Measurements from ENCODE around the gene NPAS3. TPM values are rescaled to one million over a fixed set of nuclear protein-coding genes. Genes with fewer than 3 reads are reported as not detected.

The NPAS3 gene
- total and polyA plus RNA-seq, 2 of the 13 experiments (the other 11 are each of a cell fraction or from before 2014, with no cell fraction given) = not detected

DNA sequence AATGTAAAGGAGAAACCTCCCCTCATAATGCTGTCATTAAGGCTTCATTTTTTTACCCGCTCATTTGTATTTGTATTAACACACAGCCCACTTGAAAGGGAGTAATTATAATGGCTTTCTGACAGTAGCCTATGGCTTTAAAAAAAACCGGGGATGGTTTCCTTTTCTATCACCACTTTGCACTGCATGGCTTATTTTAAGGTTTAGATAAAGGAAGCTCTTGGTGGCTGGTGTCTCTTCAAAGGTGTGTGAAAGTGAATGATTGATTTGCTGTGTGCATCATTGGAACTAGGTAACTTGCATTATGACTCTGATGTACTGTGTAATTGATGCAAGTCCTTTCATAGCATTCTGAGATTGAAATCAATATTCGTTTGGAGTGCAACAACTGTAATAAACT is 80.7 kb downstream of the NPAS3 start:
- no peak for ATAC-seq
- no peaks in the 10 kb centered on the region for H4K20me1 ChIP-seq (ENCODE audit: insufficient read depth, low read length)
- intact Hi-C loops (cut with micrococcal nuclease; ENCODE audit: unreplicated experiment) = no loop called here
- no peak for DNase-seq (ENCODE audit: low spot score)
- H3K4me3 ChIP-seq (replicated peaks in 1 of 3; ENCODE audit: insufficient read depth in 1 of 3, low read depth in 2 of 3, low read length in 3 of 3) = no peak overlapping the region
- CTCF ChIA-PET (ENCODE audit: low intra/inter-chr PET ratio, low total read pairs) = no interaction called here
- no peaks in the 10 kb centered on the region for H3K79me2 ChIP-seq (ENCODE audit: insufficient read depth, low read length)
- BruUV-seq (replicated peaks) = no TSS peak
- H3K27me3 ChIP-seq (ENCODE audit: control insufficient read depth in 1 of 2, insufficient read depth in 2 of 2, low read length in 2 of 2) = no peaks in the 10 kb centered on the region
- H3K4me1 ChIP-seq (ENCODE audit: insufficient read depth, low read length) = no peaks in the 10 kb centered on the region
- H3K9ac ChIP-seq (ENCODE audit: insufficient read depth, low read depth, low read length) = no peak overlapping the region
- H2AFZ ChIP-seq (ENCODE audit: low read length) = no peak overlapping the region
- no peak overlapping the region for H3K4me2 ChIP-seq (ENCODE audit: low read depth, low read length)
- H3K9me3 ChIP-seq (ENCODE audit: low read length) = no peaks in the 10 kb centered on the region
- POLR2A ChIA-PET = no interaction called here
- no peak overlapping the region for H3K27ac ChIP-seq (ENCODE audit: extremely low read length, insufficient read depth, low read length)
- TF ChIP-seq CHCHD3 (CRISPR knock-in tag; IDR thresholded peaks at IDR 0.05) (no peak), AGO1 (IDR thresholded peaks at IDR 0.05; ENCODE audit: low read depth, low read length, poor library complexity, severe bottlenecking) (no peak), ZNF775 (CRISPR knock-in tag; IDR thresholded peaks at IDR 0.05; ENCODE audit: borderline replicate concordance) (no peak), HDAC2 (CRISPR knock-in tag; IDR thresholded peaks at IDR 0.05) (no peak)
- in situ Hi-C loops (cut with HindIII; ENCODE audit: extremely low pct_ligation_motif_present, low pct_unique_long_range_greater_than_20kb) = no loop called here
- 11% methylated on average over 3 of the region's 3 CpGs for WGBS (ENCODE audit: low lambda C conversion rate)
- H3K36me3 ChIP-seq (replicated peaks in 1 of 2; ENCODE audit: control insufficient read depth in 1 of 2, insufficient read depth in 2 of 2, low read length in 2 of 2) = no peaks in the 10 kb centered on the region
- no peak for FAIRE-seq

DNA sequence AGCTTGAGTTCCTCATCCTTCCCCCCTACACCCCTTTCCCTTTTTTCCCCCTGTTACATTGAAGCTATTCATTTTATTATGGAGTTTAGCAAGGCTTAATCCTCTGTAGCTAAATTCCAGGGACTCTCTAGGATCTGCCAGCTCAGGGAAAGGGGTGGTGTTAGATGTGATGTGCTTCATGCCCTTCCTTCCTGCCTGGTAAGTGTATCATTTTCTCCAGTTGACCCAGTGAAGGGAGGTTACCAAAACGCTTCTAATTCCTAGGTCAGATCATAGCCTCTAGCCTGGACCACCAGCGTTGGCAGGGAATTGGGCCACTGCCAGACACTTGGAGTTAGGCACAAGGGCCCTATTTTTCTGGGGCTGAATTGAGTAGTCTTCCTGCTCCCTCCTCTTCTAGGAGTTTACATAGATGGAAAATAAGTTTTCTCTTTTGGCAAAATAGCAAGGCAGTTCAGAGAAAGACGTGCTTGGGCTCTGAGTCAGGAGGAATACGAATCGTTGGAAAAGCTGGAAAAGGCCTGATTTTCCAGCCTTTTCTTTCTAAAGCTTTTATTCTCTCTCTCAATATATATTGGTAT is 88.3 kb downstream of the NPAS3 start:
- Histone ChIP-seq H3K27ac (ENCODE audit: extremely low read length, insufficient read depth, low read length) (no peak overlapping the region), H4K20me1 (ENCODE audit: insufficient read depth, low read length) (no peaks in the 10 kb centered on the region), H3K36me3 (replicated peaks in 1 of 2; ENCODE audit: control insufficient read depth in 1 of 2, insufficient read depth in 2 of 2, low read length in 2 of 2) (no peaks in the 10 kb centered on the region), H3K9ac (ENCODE audit: insufficient read depth, low read depth, low read length) (no peak overlapping the region), H3K4me2 (ENCODE audit: low read depth, low read length) (no peak overlapping the region), H3K4me3 (replicated peaks in 1 of 3; ENCODE audit: insufficient read depth in 1 of 3, low read depth in 2 of 3, low read length in 3 of 3) (no peak overlapping the region), H2AFZ (ENCODE audit: low read length) (no peak overlapping the region), H3K9me3 (ENCODE audit: low read length) (peaks cover 12% of the 10 kb centered on the region; the same call in 1 of the 2 replicates), H3K27me3 (ENCODE audit: control insufficient read depth in 1 of 2, insufficient read depth in 2 of 2, low read length in 2 of 2) (no peaks in the 10 kb centered on the region), H3K4me1 (ENCODE audit: insufficient read depth, low read length) (no peaks in the 10 kb centered on the region), H3K79me2 (ENCODE audit: insufficient read depth, low read length) (no peaks in the 10 kb centered on the region)
- BruUV-seq (replicated peaks) = no TSS peak
- no peak for DNase-seq (ENCODE audit: low spot score)
- in situ Hi-C loops (cut with HindIII; ENCODE audit: extremely low pct_ligation_motif_present, low pct_unique_long_range_greater_than_20kb) (no loop called here), intact Hi-C loops (cut with micrococcal nuclease; ENCODE audit: unreplicated experiment) (no loop called here)
- 2% methylated on average over 5 of the region's 5 CpGs for WGBS (ENCODE audit: low lambda C conversion rate)
- no peak for ATAC-seq
- CTCF ChIA-PET (ENCODE audit: low intra/inter-chr PET ratio, low total read pairs) = no interaction called here
- POLR2A ChIA-PET = no interaction called here
- no peak for FAIRE-seq
- TF ChIP-seq HNRNPLL (IDR thresholded peaks at IDR 0.05; ENCODE audit: low read depth, low read length, poor library complexity, severe bottlenecking) = no peak
- no peak for TF ChIP-seq ZNF234 (CRISPR knock-in tag; conservative IDR thresholded peaks at IDR 0.05)
- TF ChIP-seq NONO (IDR thresholded peaks at IDR 0.05) = no peak
- TF ChIP-seq NONO (CRISPR knock-in tag; conservative IDR thresholded peaks at IDR 0.05) = no peak
- TF ChIP-seq, protein P1, sequence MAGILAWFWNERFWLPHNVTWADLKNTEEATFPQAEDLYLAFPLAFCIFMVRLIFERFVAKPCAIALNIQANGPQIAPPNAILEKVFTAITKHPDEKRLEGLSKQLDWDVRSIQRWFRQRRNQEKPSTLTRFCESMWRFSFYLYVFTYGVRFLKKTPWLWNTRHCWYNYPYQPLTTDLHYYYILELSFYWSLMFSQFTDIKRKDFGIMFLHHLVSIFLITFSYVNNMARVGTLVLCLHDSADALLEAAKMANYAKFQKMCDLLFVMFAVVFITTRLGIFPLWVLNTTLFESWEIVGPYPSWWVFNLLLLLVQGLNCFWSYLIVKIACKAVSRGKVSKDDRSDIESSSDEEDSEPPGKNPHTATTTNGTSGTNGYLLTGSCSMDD (CRISPR knock-in tag; IDR thresholded peaks at IDR 0.05) = no peak
- no peak for TF ChIP-seq MEF2D (CRISPR knock-in tag; IDR thresholded peaks at IDR 0.05)
- TF ChIP-seq, protein P2, sequence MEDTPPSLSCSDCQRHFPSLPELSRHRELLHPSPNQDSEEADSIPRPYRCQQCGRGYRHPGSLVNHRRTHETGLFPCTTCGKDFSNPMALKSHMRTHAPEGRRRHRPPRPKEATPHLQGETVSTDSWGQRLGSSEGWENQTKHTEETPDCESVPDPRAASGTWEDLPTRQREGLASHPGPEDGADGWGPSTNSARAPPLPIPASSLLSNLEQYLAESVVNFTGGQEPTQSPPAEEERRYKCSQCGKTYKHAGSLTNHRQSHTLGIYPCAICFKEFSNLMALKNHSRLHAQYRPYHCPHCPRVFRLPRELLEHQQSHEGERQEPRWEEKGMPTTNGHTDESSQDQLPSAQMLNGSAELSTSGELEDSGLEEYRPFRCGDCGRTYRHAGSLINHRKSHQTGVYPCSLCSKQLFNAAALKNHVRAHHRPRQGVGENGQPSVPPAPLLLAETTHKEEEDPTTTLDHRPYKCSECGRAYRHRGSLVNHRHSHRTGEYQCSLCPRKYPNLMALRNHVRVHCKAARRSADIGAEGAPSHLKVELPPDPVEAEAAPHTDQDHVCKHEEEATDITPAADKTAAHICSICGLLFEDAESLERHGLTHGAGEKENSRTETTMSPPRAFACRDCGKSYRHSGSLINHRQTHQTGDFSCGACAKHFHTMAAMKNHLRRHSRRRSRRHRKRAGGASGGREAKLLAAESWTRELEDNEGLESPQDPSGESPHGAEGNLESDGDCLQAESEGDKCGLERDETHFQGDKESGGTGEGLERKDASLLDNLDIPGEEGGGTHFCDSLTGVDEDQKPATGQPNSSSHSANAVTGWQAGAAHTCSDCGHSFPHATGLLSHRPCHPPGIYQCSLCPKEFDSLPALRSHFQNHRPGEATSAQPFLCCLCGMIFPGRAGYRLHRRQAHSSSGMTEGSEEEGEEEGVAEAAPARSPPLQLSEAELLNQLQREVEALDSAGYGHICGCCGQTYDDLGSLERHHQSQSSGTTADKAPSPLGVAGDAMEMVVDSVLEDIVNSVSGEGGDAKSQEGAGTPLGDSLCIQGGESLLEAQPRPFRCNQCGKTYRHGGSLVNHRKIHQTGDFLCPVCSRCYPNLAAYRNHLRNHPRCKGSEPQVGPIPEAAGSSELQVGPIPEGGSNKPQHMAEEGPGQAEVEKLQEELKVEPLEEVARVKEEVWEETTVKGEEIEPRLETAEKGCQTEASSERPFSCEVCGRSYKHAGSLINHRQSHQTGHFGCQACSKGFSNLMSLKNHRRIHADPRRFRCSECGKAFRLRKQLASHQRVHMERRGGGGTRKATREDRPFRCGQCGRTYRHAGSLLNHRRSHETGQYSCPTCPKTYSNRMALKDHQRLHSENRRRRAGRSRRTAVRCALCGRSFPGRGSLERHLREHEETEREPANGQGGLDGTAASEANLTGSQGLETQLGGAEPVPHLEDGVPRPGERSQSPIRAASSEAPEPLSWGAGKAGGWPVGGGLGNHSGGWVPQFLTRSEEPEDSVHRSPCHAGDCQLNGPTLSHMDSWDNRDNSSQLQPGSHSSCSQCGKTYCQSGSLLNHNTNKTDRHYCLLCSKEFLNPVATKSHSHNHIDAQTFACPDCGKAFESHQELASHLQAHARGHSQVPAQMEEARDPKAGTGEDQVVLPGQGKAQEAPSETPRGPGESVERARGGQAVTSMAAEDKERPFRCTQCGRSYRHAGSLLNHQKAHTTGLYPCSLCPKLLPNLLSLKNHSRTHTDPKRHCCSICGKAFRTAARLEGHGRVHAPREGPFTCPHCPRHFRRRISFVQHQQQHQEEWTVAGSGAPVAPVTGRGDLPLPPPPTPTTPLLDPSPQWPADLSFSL (CRISPR knock-in tag; IDR thresholded peaks at IDR 0.05) = no peak
- TF ChIP-seq DPF2 (CRISPR knock-in tag; IDR thresholded peaks at IDR 0.05; ENCODE audit: borderline replicate concordance, low read depth) = no peak

Measured in HepG2 (cell line).